Skeletal muscle tissue (tissue), 4 donors: ENCODE data around the gene HNRNPUL2. TPM values are rescaled to one million over a fixed set of nuclear protein-coding genes. Genes with fewer than 3 reads are reported as not detected.

ENCODE experiments used
- H3K27ac ChIP-seq: one replicate; pipeline ENCODE4 v1.7.0; 2013; ENCODE audit warnings: mild to moderate bottlenecking, low read depth, low read length, inconsistent platforms
- H3K27me3 ChIP-seq, 3 donors: one replicate each; pipeline ENCODE4 v1.7.0; 2013; ENCODE audit warnings: low read length in 3 of 3; ENCODE audit not compliant: control insufficient read depth in 3 of 3, insufficient read depth in 3 of 3
- H3K36me3 ChIP-seq, 3 donors: one replicate each; pipeline ENCODE4 v1.7.0; 2013; ENCODE audit warnings: low read length in 3 of 3; ENCODE audit not compliant: control insufficient read depth in 3 of 3, insufficient read depth in 3 of 3
- H3K4me1 ChIP-seq, 3 donors: one replicate each; pipeline ENCODE4 v1.7.0; 2013; ENCODE audit warnings: low read length in 3 of 3, mild to moderate bottlenecking in 3 of 3; ENCODE audit not compliant: control insufficient read depth in 3 of 3, insufficient read depth in 3 of 3
- H3K4me3 ChIP-seq, 3 donors: one replicate each; pipeline ENCODE4 v1.7.0; 2013; ENCODE audit warnings: low read length in 3 of 3
- H3K9ac ChIP-seq, 3 donors: one replicate each; pipeline ENCODE4 v1.7.0; 2013; ENCODE audit warnings: low read length in 3 of 3, mild to moderate bottlenecking in 3 of 3, moderate library complexity in 2 of 3, low read depth in 1 of 3
- H3K9me3 ChIP-seq, 3 donors: one replicate each; pipeline ENCODE4 v1.7.0; 2013; ENCODE audit warnings: low read length in 3 of 3; ENCODE audit not compliant: control insufficient read depth in 3 of 3
- total RNA-seq: library from RNA; depleted of rRNA; stranded (reverse); fragments of >200 nt; gene quantifications from one replicate; pipeline ENCODE4 v1.2.3, GENCODE V29; 2014
- donor health status: Osteomylitis.

The HNRNPUL2 gene
- total RNA-seq, 1 donor from 2014 or later = 18.8 TPM

GRCh38 chr11:62689421-62690183 is 37.7 kb downstream of the HNRNPUL2 start, which contains the start of gene LRRN4CL:
Gene LRRN4CL (minus strand): TSS chr11:62689530. CDS start chr11:62688508, 1,022 bp downstream.
- Histone ChIP-seq H3K4me1 (peaks cover 17 to 29% (median 24%) of the 10 kb centered on the region in 3 donors), H3K4me3 (peak within 1 kb of the TSS; percentile 50 to 66 (median 64)), H3K36me3 (peaks cover 24 to 28% (median 26%) of the 10 kb centered on the region in 3 donors), H3K9ac (peak within 1 kb of the TSS; percentile 32 to 73 (median 54)), H3K9me3 (no peaks in the 10 kb centered on the region), H3K27me3 (peaks cover 0 to 13% (median 8%) of the 10 kb centered on the region in 3 donors), H3K27ac (peak within 1 kb of the TSS; percentile 54)

- Histone ChIP-seq H3K36me3 (peaks cover 24 to 27% (median 26%) of the 10 kb centered on the region in 3 donors), H3K9ac (peak overlapping the region in 1 of 3 donors; percentile 46), H3K4me3 (peak overlapping the region; percentile 11 to 66 (median 35)), H3K9me3 (no peaks in the 10 kb centered on the region), H3K27ac (no peak overlapping the region), H3K27me3 (peaks cover 0 to 13% (median 8%) of the 10 kb centered on the region in 3 donors), H3K4me1 (peaks cover 14 to 24% (median 21%) of the 10 kb centered on the region in 3 donors)
Observed at GRCh38 chr11:62688491-62688890, 38.8 kb downstream of the HNRNPUL2 start.

- Histone ChIP-seq H3K36me3 (peaks cover 21 to 22% (median 21%) of the 10 kb centered on the region in 3 donors), H3K4me1 (peaks cover 14 to 24% (median 21%) of the 10 kb centered on the region in 3 donors), H3K9me3 (no peaks in the 10 kb centered on the region), H3K27me3 (peaks cover 0 to 13% (median 8%) of the 10 kb centered on the region in 3 donors), H3K27ac (no peak overlapping the region), H3K4me3 (peak overlapping the region; percentile 11 to 66 (median 35)), H3K9ac (peak overlapping the region in 1 of 3 donors; percentile 46)
Observed at GRCh38 chr11:62687508-62688396, 39.5 kb downstream of the HNRNPUL2 start.

- Histone ChIP-seq H3K9me3 (no peaks in the 10 kb centered on the region), H3K9ac (no peak overlapping the region), H3K36me3 (peaks cover 6 to 7% (median 6%) of the 10 kb centered on the region in 3 donors), H3K4me3 (no peak overlapping the region), H3K27ac (no peak overlapping the region), H3K4me1 (peaks cover 9 to 23% (median 18%) of the 10 kb centered on the region in 3 donors), H3K27me3 (peaks cover 0 to 1% (median 0%) of the 10 kb centered on the region in 3 donors)
Observed at GRCh38 chr11:62682518-62682917, 44.7 kb downstream of the HNRNPUL2 start.

GRCh38 chr11:62680825-62681240 is 46.4 kb downstream of the HNRNPUL2 start:
- H3K27me3 ChIP-seq = no peaks in the 10 kb centered on the region
- no peak overlapping the region for H3K9ac ChIP-seq
- H3K4me1 ChIP-seq = peaks cover 24 to 38% (median 29%) of the 10 kb centered on the region in 3 donors
- H3K36me3 ChIP-seq = peaks cover 14 to 20% (median 16%) of the 10 kb centered on the region in 3 donors
- H3K27ac ChIP-seq = no peak overlapping the region
- H3K9me3 ChIP-seq = no peaks in the 10 kb centered on the region
- H3K4me3 ChIP-seq = peak overlapping the region in 1 of 3 donors; percentile 14

GRCh38 chr11:62678770-62679696 is 48.2 kb downstream of the HNRNPUL2 start, which contains the start of gene UBXN1:
Gene UBXN1 (minus strand): TSS chr11:62679073. CDS start chr11:62678923, 150 bp downstream.
- Histone ChIP-seq H3K4me3 (peak within 1 kb of the TSS; percentile 78 to 96 (median 93)), H3K36me3 (peaks cover 14 to 27% (median 16%) of the 10 kb centered on the region in 3 donors), H3K9me3 (no peaks in the 10 kb centered on the region), H3K27ac (peak within 1 kb of the TSS; percentile 80), H3K4me1 (peaks cover 24 to 38% (median 29%) of the 10 kb centered on the region in 3 donors), H3K27me3 (no peaks in the 10 kb centered on the region), H3K9ac (peak within 1 kb of the TSS; percentile 91 to 99 (median 97))

GRCh38 chr11:62678433-62678769 is 48.9 kb downstream of the HNRNPUL2 start:
- Histone ChIP-seq H3K27ac (peak overlapping the region; percentile 80), H3K9ac (peak overlapping the region; percentile 91 to 99 (median 97)), H3K4me1 (peaks cover 24 to 38% (median 29%) of the 10 kb centered on the region in 3 donors), H3K9me3 (no peaks in the 10 kb centered on the region), H3K36me3 (peaks cover 19 to 29% (median 19%) of the 10 kb centered on the region in 3 donors), H3K4me3 (peak overlapping the region; percentile 78 to 96 (median 93)), H3K27me3 (no peaks in the 10 kb centered on the region)

- H3K27ac ChIP-seq = peak overlapping the region; percentile 80
- H3K9me3 ChIP-seq = no peaks in the 10 kb centered on the region
- H3K4me1 ChIP-seq = peaks cover 29 to 45% (median 35%) of the 10 kb centered on the region in 3 donors
- H3K36me3 ChIP-seq = peaks cover 19 to 33% (median 26%) of the 10 kb centered on the region in 3 donors
- H3K4me3 ChIP-seq = peak overlapping the region; percentile 78 to 96 (median 93)
- H3K27me3 ChIP-seq = no peaks in the 10 kb centered on the region
- peak overlapping the region; percentile 72 to 99 (median 97) for H3K9ac ChIP-seq
Observed at GRCh38 chr11:62677714-62678113, 49.5 kb downstream of the HNRNPUL2 start.
